Thymus (tissue), 11 donors: Measurements from ENCODE around the gene SRPRB. TPM values are rescaled to one million over a fixed set of nuclear protein-coding genes. Genes with fewer than 3 reads are reported as not detected.

Source experiments
- DNase-seq, 9 donors: peaks; one replicate each; pipeline ENCODE4 v3.0.0-alpha.2; 2013; ENCODE audit warnings: low spot score in 9 of 9, low read depth in 6 of 9, missing footprints in 1 of 9
- H3K27ac ChIP-seq, 2 donors: one replicate each; pipeline ENCODE4 v1.5.1; 2013; ENCODE audit warnings: control low read depth in 1 of 2, low read depth in 1 of 2, low read length in 1 of 2, mild to moderate bottlenecking in 1 of 2, moderate library complexity in 1 of 2
- H3K27me3 ChIP-seq, 2 donors: one replicate each; pipeline ENCODE4 v1.5.1; 2013; ENCODE audit warnings: low read length in 1 of 2; ENCODE audit not compliant: control insufficient read depth in 2 of 2, insufficient read depth in 1 of 2
- H3K36me3 ChIP-seq, 2 donors: one replicate each; pipeline ENCODE4 v1.5.1; 2013; ENCODE audit warnings: low read length in 1 of 2, mild to moderate bottlenecking in 1 of 2, moderate library complexity in 1 of 2; ENCODE audit not compliant: control insufficient read depth in 2 of 2, insufficient read depth in 2 of 2
- H3K4me1 ChIP-seq, 2 donors: one replicate each; pipeline ENCODE4 v1.5.1; 2013; ENCODE audit warnings: low read length in 2 of 2; ENCODE audit not compliant: control insufficient read depth in 2 of 2, insufficient read depth in 2 of 2
- H3K4me3 ChIP-seq, 2 donors: one replicate each; pipeline ENCODE4 v1.5.1; 2013; ENCODE audit warnings: low read length in 2 of 2, control low read depth in 1 of 2, mild to moderate bottlenecking in 1 of 2
- H3K9me3 ChIP-seq, 2 donors: one replicate each; pipeline ENCODE4 v1.5.1; 2013; ENCODE audit warnings: low read length in 1 of 2, mild to moderate bottlenecking in 1 of 2; ENCODE audit not compliant: control insufficient read depth in 2 of 2, insufficient read depth in 1 of 2
- WGBS: extraction: QIAGEN DNeasy Blood & Tissue Kit; methylation state at CpG from one replicate; pipeline ENCODE4 v1.1.7; 2013; 5-methylcytosine and 5-hydroxymethylcytosine counted together
- polyA plus RNA-seq: library from polyadenylated mRNA; stranded (reverse); fragments of 200-250 nt; gene quantifications from one replicate; pipeline ENCODE4 v1.2.3, GENCODE V29; 2013
- total RNA-seq: library from RNA; stranded (reverse); fragments of 120-200 nt; gene quantifications from one replicate; pipeline ENCODE4 v1.2.4, GENCODE V29; 2013
- donor health status: healthy.

Gene SRPRB
- total and polyA plus RNA-seq, 2 donors: 17.7 to 28.0 TPM

- no peak for DNase-seq
- H3K36me3 ChIP-seq: no peaks in the 10 kb centered on the region
- H3K9me3 ChIP-seq: peaks cover 0 to 4% of the 10 kb centered on the region in 2 donors
- WGBS: 96% methylated on average over 6 of the region's 6 CpGs
- no peaks in the 10 kb centered on the region for H3K27me3 ChIP-seq
- no peak overlapping the region for H3K27ac ChIP-seq
- H3K4me1 ChIP-seq: peaks cover 0 to 10% of the 10 kb centered on the region in 2 donors
- H3K4me3 ChIP-seq: no peak overlapping the region
Measured at GRCh38 chr3:133855772-133856171, 50.2 kb downstream of the SRPRB start.

DNA sequence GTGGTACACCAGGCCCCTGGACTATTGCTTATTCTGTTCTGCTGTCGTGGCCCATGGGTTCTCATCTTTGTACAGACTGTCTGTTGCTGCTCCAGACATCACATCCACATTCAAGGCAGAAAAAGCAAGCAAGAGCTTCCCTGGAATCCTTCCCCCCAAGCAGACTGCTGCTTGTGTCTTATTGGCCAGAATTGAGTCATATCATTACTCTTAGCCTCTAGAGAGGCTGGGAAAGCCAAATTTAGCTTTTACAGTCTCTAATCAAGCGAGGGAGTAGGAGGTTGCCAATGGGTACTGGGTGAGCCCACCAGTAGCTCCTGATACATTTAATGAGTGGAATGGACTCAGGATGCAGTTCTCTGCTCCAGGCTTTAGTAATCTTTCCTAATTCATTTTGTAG is 50.7 kb downstream of the SRPRB start:
- WGBS: 85% methylated on average over 2 of the region's 2 CpGs
- no peak overlapping the region for H3K4me3 ChIP-seq
- H3K36me3 ChIP-seq: no peaks in the 10 kb centered on the region
- peaks cover 0 to 10% of the 10 kb centered on the region in 2 donors for H3K4me1 ChIP-seq
- H3K27ac ChIP-seq: no peak overlapping the region
- no peak for DNase-seq
- H3K9me3 ChIP-seq: peaks cover 0 to 4% of the 10 kb centered on the region in 2 donors
- no peaks in the 10 kb centered on the region for H3K27me3 ChIP-seq

DNA sequence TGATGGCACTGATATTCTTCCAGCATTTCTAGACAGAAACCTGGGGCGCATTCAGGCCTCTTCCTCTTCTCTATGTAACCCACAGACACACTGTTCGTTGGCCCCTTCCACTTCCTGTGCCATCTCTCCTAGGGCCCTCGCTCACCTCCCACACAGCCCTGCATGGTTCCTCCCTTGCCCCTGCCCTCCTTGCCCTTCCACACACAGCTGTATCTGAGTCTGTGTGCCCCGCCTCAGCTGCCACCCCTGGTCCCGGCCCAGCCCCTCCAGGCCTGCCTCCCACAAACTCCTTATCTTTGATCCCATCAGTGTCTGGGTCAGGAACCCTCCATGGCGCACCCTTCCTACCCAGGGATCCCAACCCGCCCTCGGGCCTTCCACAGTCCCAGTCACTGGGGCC is 52.2 kb downstream of the SRPRB start:
- Histone ChIP-seq H3K9me3 (peaks cover 0 to 4% of the 10 kb centered on the region in 2 donors), H3K36me3 (no peaks in the 10 kb centered on the region), H3K4me3 (no peak overlapping the region), H3K27ac (no peak overlapping the region), H3K27me3 (no peaks in the 10 kb centered on the region), H3K4me1 (peaks cover 0 to 10% of the 10 kb centered on the region in 2 donors)
- peak in 4 of 9 donors; percentile 4 to 43 (median 18) for DNase-seq
- 86% methylated on average over 8 of the region's 8 CpGs for WGBS

- H3K9me3 ChIP-seq: peaks cover 0 to 4% of the 10 kb centered on the region in 2 donors
- no peaks in the 10 kb centered on the region for H3K27me3 ChIP-seq
- no peak overlapping the region for H3K4me3 ChIP-seq
- H3K27ac ChIP-seq: no peak overlapping the region
- peaks cover 0 to 10% of the 10 kb centered on the region in 2 donors for H3K4me1 ChIP-seq
- DNase-seq: no peak
- WGBS: 92% methylated on average over 12 of the region's 12 CpGs
- H3K36me3 ChIP-seq: no peaks in the 10 kb centered on the region
Measured at GRCh38 chr3:133859381-133860234, 54.0 kb downstream of the SRPRB start.

- WGBS: 95% methylated on average over 5 of the region's 5 CpGs
- H3K27me3 ChIP-seq: no peaks in the 10 kb centered on the region
- H3K4me1 ChIP-seq: peaks cover 0 to 10% of the 10 kb centered on the region in 2 donors
- H3K4me3 ChIP-seq: no peak overlapping the region
- H3K36me3 ChIP-seq: no peaks in the 10 kb centered on the region
- no peak overlapping the region for H3K27ac ChIP-seq
- no peak for DNase-seq
- H3K9me3 ChIP-seq: peaks cover 0 to 4% of the 10 kb centered on the region in 2 donors
Measured at GRCh38 chr3:133860519-133860918, 54.9 kb downstream of the SRPRB start.

DNA sequence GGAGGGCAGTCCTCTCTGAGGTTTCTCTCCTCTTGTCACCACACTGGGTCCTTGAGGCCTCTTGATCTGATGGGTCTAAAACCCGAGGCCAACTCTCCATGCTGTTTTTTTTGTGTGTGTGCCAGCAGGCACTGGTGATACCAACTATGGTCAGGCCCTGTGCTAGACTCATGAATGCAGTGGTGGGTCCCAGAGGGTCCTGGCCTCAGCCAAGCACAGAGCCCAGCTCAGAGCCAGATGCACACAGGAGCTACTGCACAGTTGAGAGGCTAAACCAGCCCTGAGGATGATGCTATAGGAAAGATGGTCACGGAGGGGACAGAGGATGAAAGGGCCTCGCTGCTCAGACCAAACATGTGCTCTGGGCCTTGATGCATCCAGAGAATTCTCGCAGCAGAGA is 56.5 kb downstream of the SRPRB start:
- no peaks in the 10 kb centered on the region for H3K27me3 ChIP-seq
- H3K36me3 ChIP-seq: no peaks in the 10 kb centered on the region
- no peak overlapping the region for H3K4me3 ChIP-seq
- H3K27ac ChIP-seq: no peak overlapping the region
- DNase-seq: no peak
- peaks cover 0 to 4% of the 10 kb centered on the region in 2 donors for H3K9me3 ChIP-seq
- peaks cover 0 to 10% of the 10 kb centered on the region in 2 donors for H3K4me1 ChIP-seq
- WGBS: 95% methylated on average over 4 of the region's 4 CpGs

DNA sequence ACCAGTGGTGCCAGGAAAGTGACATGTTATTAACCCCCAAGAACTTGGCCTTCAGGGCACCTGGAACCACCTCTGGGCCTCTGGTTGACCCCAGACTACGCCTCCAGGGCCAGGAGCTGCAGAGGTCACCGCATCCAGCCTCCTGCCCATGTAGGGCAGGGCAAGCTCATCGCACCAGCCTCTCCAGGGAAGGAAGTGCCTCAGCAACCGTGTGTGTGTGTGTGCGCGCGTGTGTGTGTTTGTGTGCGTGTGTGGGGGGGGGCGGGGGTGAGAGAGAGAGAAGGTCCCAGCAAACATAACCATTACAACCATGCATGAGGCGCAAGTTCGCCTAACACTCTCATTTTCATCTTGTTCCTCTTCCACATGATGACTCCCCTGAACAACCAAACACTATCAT is 58.3 kb downstream of the SRPRB start:
- Histone ChIP-seq H3K4me3 (no peak overlapping the region), H3K4me1 (no peaks in the 10 kb centered on the region), H3K9me3 (no peaks in the 10 kb centered on the region), H3K36me3 (no peaks in the 10 kb centered on the region), H3K27me3 (no peaks in the 10 kb centered on the region), H3K27ac (no peak overlapping the region)
- DNase-seq: peak in 1 of 9 donors; percentile 15
- 81% methylated on average over 11 of the region's 11 CpGs for WGBS

DNA sequence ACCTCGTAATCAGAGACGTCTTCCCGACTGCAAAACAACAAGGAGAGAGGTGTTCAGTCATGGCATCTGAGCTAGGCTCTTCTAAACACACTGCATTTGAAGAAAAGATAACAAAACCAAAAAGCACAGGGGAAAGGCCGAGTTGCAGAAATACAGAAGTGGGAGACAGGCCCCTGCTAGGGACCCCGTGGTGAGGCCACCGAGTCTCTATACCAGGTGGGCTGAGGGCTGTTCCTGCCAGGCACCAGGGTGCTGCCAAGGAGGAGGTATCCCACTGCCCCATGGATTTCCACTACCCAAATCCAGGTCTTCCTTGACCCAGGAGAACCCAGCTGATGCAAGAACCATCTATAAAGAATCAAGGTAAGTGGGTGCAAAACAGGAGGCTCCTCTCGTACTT is 59.0 kb downstream of the SRPRB start:
- no peaks in the 10 kb centered on the region for H3K36me3 ChIP-seq
- no peak for DNase-seq
- no peaks in the 10 kb centered on the region for H3K4me1 ChIP-seq
- no peaks in the 10 kb centered on the region for H3K27me3 ChIP-seq
- no peak overlapping the region for H3K27ac ChIP-seq
- no peak overlapping the region for H3K4me3 ChIP-seq
- 91% methylated on average over 7 of the region's 7 CpGs for whole genome bisulfite sequencing
- no peaks in the 10 kb centered on the region for H3K9me3 ChIP-seq

- H3K36me3 ChIP-seq: no peaks in the 10 kb centered on the region
- H3K9me3 ChIP-seq: no peaks in the 10 kb centered on the region
- no peak for DNase-seq
- no peaks in the 10 kb centered on the region for H3K4me1 ChIP-seq
- no peaks in the 10 kb centered on the region for H3K27me3 ChIP-seq
- H3K4me3 ChIP-seq: no peak overlapping the region
- H3K27ac ChIP-seq: no peak overlapping the region
- 77% methylated on average over 5 of the region's 5 CpGs for WGBS
Measured at GRCh38 chr3:133865136-133865855, 59.7 kb downstream of the SRPRB start.
